SK-N-SH (cell line): ENCODE measurements around the gene JPT2. TPM values are rescaled to one million over a fixed set of nuclear protein-coding genes. Genes with fewer than 3 reads are reported as not detected.

ENCODE experiments used
- CTCF ChIA-PET: fragments of 300-600, 350-600 bp; formaldehyde crosslinking; extraction: SDS; loops from one replicate; lab custom pipeline; 2021; lab: Yijun Ruan, JAX
- POLR2A ChIA-PET: fragments of 350-600 bp; sonication (Branson Sonifier 250); formaldehyde crosslinking; extraction: SDS; loops from one replicate; lab custom pipeline; 2020; ENCODE audit warnings: antibody characterized with exemption, inconsistent platforms; lab: Yijun Ruan, JAX
- DNase-seq: peaks from one replicate; pipeline ENCODE4 v3.0.0; 2012
- H2AFZ ChIP-seq: fragments of 200-600 bp; sonication (generic); 2 replicates; pipeline ENCODE4 v1.8.1; 2016; ENCODE audit warnings: antibody characterized with exemption, mild to moderate bottlenecking, low read depth
- H3F3A ChIP-seq: fragments of 200-600 bp; sonication (generic); replicated peaks from 2 replicates; pipeline ENCODE3; 2016; ENCODE audit warnings: antibody characterized with exemption, mild to moderate bottlenecking; ENCODE audit not compliant: insufficient read depth
- H3K27ac ChIP-seq, 2 experiments: fragments of 200-500 bp in 1 of 2; fragments of 200-600 bp in 1 of 2; sonication (Bioruptor generic) in 1 of 2; sonication (generic), shearing (Covaris generic) in 1 of 2; 2 replicates each; pipeline versions ENCODE4 v1.5.1 to v1.6.1; 2014 to 2016; ENCODE audit warnings: low read depth in 2 of 2, inconsistent platforms in 1 of 2, low read length in 1 of 2, mild to moderate bottlenecking in 1 of 2, mixed read lengths in 1 of 2
- H3K27me3 ChIP-seq: fragments of 200-600 bp; sonication (generic), shearing (Covaris generic); 2 replicates; pipeline ENCODE4 v1.6.1; 2016; ENCODE audit warnings: mixed run types; ENCODE audit not compliant: insufficient read depth
- H3K36me3 ChIP-seq, 2 experiments: fragments of 200-500 bp in 1 of 2; fragments of 200-600 bp in 1 of 2; sonication (Bioruptor generic) in 1 of 2; sonication (generic) in 1 of 2; replicated peaks in 1 of 2; 2 replicates each; pipeline versions ENCODE3 to v1.5.1; 2014 to 2016; ENCODE audit warnings: low read length in 1 of 2, mild to moderate bottlenecking in 1 of 2; ENCODE audit not compliant: insufficient read depth in 2 of 2, control insufficient read depth in 1 of 2
- H3K4me1 ChIP-seq, 2 experiments: fragments of 200-500 bp in 1 of 2; fragments of 200-600 bp in 1 of 2; sonication (Bioruptor generic) in 1 of 2; sonication (generic), shearing (Covaris generic) in 1 of 2; 2 replicates each; pipeline versions ENCODE4 v1.5.1 to v1.6.1; 2014 to 2016; ENCODE audit warnings: low read depth in 1 of 2, low read length in 1 of 2, mixed run types in 1 of 2; ENCODE audit not compliant: insufficient read depth in 2 of 2, control insufficient read depth in 1 of 2
- H3K4me2 ChIP-seq: fragments of 200-600 bp; sonication (generic), shearing (Covaris generic); 2 replicates; pipeline ENCODE4 v1.6.1; 2017; ENCODE audit warnings: mixed run types
- H3K4me3 ChIP-seq, 2 experiments: fragments of 200-500 bp in 1 of 2; fragments of 200-600 bp in 1 of 2; sonication (Bioruptor generic) in 1 of 2; sonication (generic), shearing (Covaris generic) in 1 of 2; 2 replicates each; pipeline versions ENCODE4 v1.5.1 to v1.8.1; 2014 to 2016; ENCODE audit warnings: low read depth in 2 of 2, inconsistent platforms in 1 of 2, low read length in 1 of 2, mild to moderate bottlenecking in 1 of 2, mixed read lengths in 1 of 2, moderate library complexity in 1 of 2
- H3K79me2 ChIP-seq: fragments of 200-600 bp; sonication (generic); 2 replicates; pipeline ENCODE4 v1.8.1; 2017; ENCODE audit warnings: mild to moderate bottlenecking; ENCODE audit not compliant: insufficient read depth
- H3K9ac ChIP-seq: fragments of 200-600 bp; sonication (generic); 2 replicates; pipeline ENCODE4 v1.6.1; 2017; ENCODE audit warnings: mixed run types
- H3K9me2 ChIP-seq: fragments of 200-600 bp; sonication (generic); 2 replicates; pipeline ENCODE4 v1.6.1; 2017; ENCODE audit warnings: mixed run types
- H3K9me3 ChIP-seq: fragments of 200-600 bp; sonication (generic); 2 replicates; pipeline ENCODE4 v1.6.1; 2017; ENCODE audit warnings: mixed run types, mild to moderate bottlenecking, moderate library complexity
- H4K20me1 ChIP-seq: fragments of 200-600 bp; sonication (generic); 2 replicates; pipeline ENCODE4 v1.6.1; 2017; ENCODE audit warnings: mild to moderate bottlenecking, mixed run types; ENCODE audit not compliant: insufficient read depth
- CTCF ChIP-seq: fragments of 200-600 bp; sonication (generic); IDR thresholded peaks from 2 replicates; pipeline ENCODE4 v1.6.1; 2017; ENCODE audit warnings: antibody characterized with exemption, mild to moderate bottlenecking, moderate library complexity
- EZH2phosphoT487 ChIP-seq: fragments of 200-600 bp; sonication (generic); IDR thresholded peaks from 2 replicates; pipeline ENCODE4 v1.6.1; 2017; ENCODE audit warnings: low read depth, mixed run types, mild to moderate bottlenecking, antibody characterized with exemption, moderate library complexity, borderline replicate concordance
- FOSL2 ChIP-seq: IDR thresholded peaks from 2 replicates; pipeline ENCODE4 v1.4.0; 2012; ENCODE audit warnings: low read depth, mild to moderate bottlenecking, moderate library complexity, borderline replicate concordance
- FOXJ3 ChIP-seq: sonication (generic); formaldehyde crosslinking; IDR thresholded peaks from 2 replicates; pipeline ENCODE4 v1.5.1; 2020; ENCODE audit warnings: mild to moderate bottlenecking, missing genetic modification reagents
- IRF3 ChIP-seq: fragments of 150-350 bp; IDR thresholded peaks from 2 replicates; pipeline ENCODE4 v1.6.1; 2016; ENCODE audit warnings: mild to moderate bottlenecking, low read depth, low read length
- MEF2A ChIP-seq: IDR thresholded peaks from 2 replicates; pipeline ENCODE4 v1.4.0; 2012; ENCODE audit warnings: low read depth, borderline replicate concordance
- MXI1 ChIP-seq: IDR thresholded peaks from 2 replicates; pipeline ENCODE4 v1.6.1; 2012; ENCODE audit warnings: mild to moderate bottlenecking, low read depth, low read length, improper control_type of control experiment
- NFIC ChIP-seq: IDR thresholded peaks from 2 replicates; pipeline ENCODE4 v1.4.0; 2012; ENCODE audit warnings: borderline replicate concordance
- NRF1 ChIP-seq: IDR thresholded peaks from 2 replicates; pipeline ENCODE4 v1.6.1; 2012; ENCODE audit warnings: low read depth, mild to moderate bottlenecking, low read length
- PBX3 ChIP-seq: IDR thresholded peaks from 2 replicates; pipeline ENCODE4; 2012
- RCOR1 ChIP-seq: fragments of 150-350 bp; IDR thresholded peaks from 2 replicates; pipeline ENCODE4 v1.6.1; 2017; ENCODE audit warnings: antibody characterized with exemption, low read length
- RFX5 ChIP-seq: IDR thresholded peaks from 2 replicates; pipeline ENCODE4 v1.6.1; 2012; ENCODE audit warnings: mild to moderate bottlenecking, improper control_type of control experiment, low read length
- SIN3A ChIP-seq: IDR thresholded peaks from 2 replicates; pipeline ENCODE4 v1.6.1; 2012; ENCODE audit warnings: low read depth, mild to moderate bottlenecking, low read length, moderate library complexity, borderline replicate concordance
- SMC3 ChIP-seq: IDR thresholded peaks from 2 replicates; pipeline ENCODE4 v1.6.1; 2012; ENCODE audit warnings: low read depth, low read length, improper control_type of control experiment
- TAF1 ChIP-seq: IDR thresholded peaks from 2 replicates; pipeline ENCODE4 v1.6.1; 2012; ENCODE audit warnings: low read depth, mild to moderate bottlenecking, low read length, moderate library complexity, borderline replicate concordance
- TCF12 ChIP-seq: IDR thresholded peaks from 2 replicates; pipeline ENCODE4 v1.4.0; 2012
- TEAD4 ChIP-seq: IDR thresholded peaks from 2 replicates; pipeline ENCODE4 v1.4.0; 2012; ENCODE audit warnings: mild to moderate bottlenecking, borderline replicate concordance; ENCODE audit not compliant: insufficient read depth
- USF2 ChIP-seq: fragments of 150-350 bp; IDR thresholded peaks from 2 replicates; pipeline ENCODE4 v1.6.1; 2017; ENCODE audit warnings: antibody characterized with exemption, low read length, low read depth, borderline replicate concordance
- ZBTB33 ChIP-seq: IDR thresholded peaks from 2 replicates; pipeline ENCODE4 v1.4.0; 2012; ENCODE audit warnings: low read depth, borderline replicate concordance
- WGBS: methylation state at CpG from one replicate; pipeline ENCODE4 v1.1.6; 2017; ENCODE audit warnings: low lambda C conversion rate; 5-methylcytosine and 5-hydroxymethylcytosine counted together
- polyA plus RNA-seq, 3 experiments: library from polyadenylated mRNA; depleted of rRNA; stranded (reverse); fragments of >200 nt; gene quantifications; 2 replicates each; pipeline ENCODE4 v1.2.3, GENCODE V29; 2012
- TF ChIP-seq, protein P1 (sequence below): IDR thresholded peaks from 2 replicates; pipeline ENCODE4 v1.4.0; 2012; ENCODE audit warnings: low read depth, borderline replicate concordance

The JPT2 gene
- polyA plus RNA-seq, 1 of the 3 experiments (the other 2 are of a cell fraction): 67.4 TPM

DNA sequence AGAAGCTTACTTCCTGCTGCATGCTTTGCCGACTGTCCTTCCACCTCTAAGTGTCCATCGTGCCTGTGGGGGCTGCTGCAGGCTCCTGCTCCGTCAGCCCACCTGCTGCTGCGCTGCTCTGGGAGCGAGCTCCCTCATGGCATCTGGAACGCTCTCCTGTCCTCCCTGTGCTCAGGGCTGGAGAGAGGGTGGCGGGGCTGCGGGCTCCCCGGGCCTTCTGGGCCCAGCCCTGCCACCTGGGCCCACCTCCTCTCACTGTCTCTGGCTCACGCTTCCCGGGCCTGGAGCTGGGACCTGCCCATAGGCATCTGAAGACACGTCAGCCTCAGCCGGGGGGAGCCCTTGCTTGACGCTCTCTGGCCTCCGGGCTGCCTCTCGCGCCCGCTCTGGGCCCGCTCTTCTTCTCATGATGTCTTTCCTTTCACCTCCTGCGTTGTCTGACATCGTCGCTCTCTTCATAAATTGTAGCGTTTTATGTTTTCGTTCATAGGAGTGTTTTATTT, 66.3 kb downstream of the JPT2 start (continued):
- TF ChIP-seq ZBTB33: no peak
- TF ChIP-seq RFX5: no peak
- TF ChIP-seq, protein P1, sequence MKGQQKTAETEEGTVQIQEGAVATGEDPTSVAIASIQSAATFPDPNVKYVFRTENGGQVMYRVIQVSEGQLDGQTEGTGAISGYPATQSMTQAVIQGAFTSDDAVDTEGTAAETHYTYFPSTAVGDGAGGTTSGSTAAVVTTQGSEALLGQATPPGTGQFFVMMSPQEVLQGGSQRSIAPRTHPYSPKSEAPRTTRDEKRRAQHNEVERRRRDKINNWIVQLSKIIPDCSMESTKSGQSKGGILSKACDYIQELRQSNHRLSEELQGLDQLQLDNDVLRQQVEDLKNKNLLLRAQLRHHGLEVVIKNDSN: no peak

DNA sequence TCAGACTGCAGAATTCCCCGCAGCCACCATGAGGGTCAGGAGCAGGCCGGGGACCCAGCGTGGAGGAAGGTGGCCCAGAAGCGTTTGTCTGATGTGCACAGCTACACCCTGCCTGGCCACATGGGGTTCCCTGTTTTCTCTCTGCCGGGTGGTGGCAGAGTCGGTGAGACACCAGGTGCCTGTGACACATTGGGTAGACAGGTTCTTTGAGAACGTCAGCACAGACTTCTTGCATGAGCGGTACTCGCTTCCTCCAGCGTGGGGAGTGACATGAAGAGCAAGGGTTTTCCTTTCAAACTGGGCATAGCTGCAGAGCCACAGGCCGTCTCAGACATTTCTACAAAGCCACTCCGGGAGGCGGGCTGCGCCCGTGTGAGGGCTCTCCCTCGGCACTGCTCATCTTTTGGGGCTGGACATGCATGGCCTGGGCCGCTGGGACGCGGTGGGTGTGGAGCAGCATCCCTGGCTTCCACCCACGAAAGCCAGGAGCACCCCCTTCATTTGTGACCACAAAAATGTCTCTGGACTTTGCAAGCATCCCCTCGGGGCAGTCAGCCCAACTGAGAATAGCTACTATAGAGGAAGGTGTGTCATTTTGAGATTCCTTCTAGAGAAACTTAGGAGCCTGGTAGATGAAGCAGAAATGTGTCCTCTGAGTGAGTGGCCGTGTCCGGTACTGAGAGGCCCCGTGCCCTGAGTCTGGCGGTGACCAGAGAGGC, 67.3 kb downstream of the JPT2 start:
- peaks cover 4 to 63% of the 10 kb centered on the region in 2 experiments for H3K36me3 ChIP-seq
- no peaks in the 10 kb centered on the region for H3F3A ChIP-seq
- TF ChIP-seq MEF2A (no peak), TEAD4 (no peak), TAF1 (no peak), FOXJ3 (no peak), RCOR1 (no peak), IRF3 (no peak), PBX3 (no peak), NRF1 (no peak), MXI1 (no peak), USF2 (no peak), SIN3A (no peak), TCF12 (no peak), CTCF (no peak), NFIC (no peak), EZH2phosphoT487 (no peak), FOSL2 (no peak), SMC3 (no peak)
- TF ChIP-seq, protein P1: no peak
- TF ChIP-seq, all 33 proteins: peak for 0
- no peaks in the 10 kb centered on the region for H3K4me1 ChIP-seq
- no peak overlapping the region for H3K27ac ChIP-seq
- WGBS: 90% methylated on average over 17 of the region's 25 CpGs
- no peak overlapping the region for H3K9ac ChIP-seq
- H4K20me1 ChIP-seq: no peaks in the 10 kb centered on the region
- DNase-seq: no peak
- POLR2A ChIA-PET: no interaction called here
- H3K9me2 ChIP-seq: no peaks in the 10 kb centered on the region
- H3K27me3 ChIP-seq: no peaks in the 10 kb centered on the region
- H3K4me3 ChIP-seq: no peak overlapping the region
- 0 out of 2 replicates have a peak, but pooled peaks cover 3% of the 10 kb centered on the region for H3K79me2 ChIP-seq
- no peak overlapping the region for H3K4me2 ChIP-seq
- CTCF ChIA-PET: interaction anchor here (0.7 kb wide), 1 partner anchor 21 kb away, joined by 3 read pairs; no protein-coding TSS in a partner anchor
- no peak overlapping the region for H2AFZ ChIP-seq
- no peaks in the 10 kb centered on the region for H3K9me3 ChIP-seq
